OCI-LY7 (cell line): Measurements from ENCODE around the gene ALKBH3. TPM values are rescaled to one million over a fixed set of nuclear protein-coding genes. Genes with fewer than 3 reads are reported as not detected.

Experiments
- BruUV-seq: library from RNA; stranded (reverse); fragments of 400-500 nt; replicated peaks from 2 replicates; lab custom pipeline; 2021; lab: Mats Ljungman, UMichigan
- CTCF ChIA-PET: fragments of 300-600 bp; sonication (Branson Sonifier 250); formaldehyde crosslinking; loops from one replicate; lab custom pipeline; 2022; ENCODE audit warnings: antibody characterized with exemption; ENCODE audit not compliant: unreplicated experiment; lab: Charles Lee
- POLR2A ChIA-PET: fragments of 300-600 bp; sonication (Branson Sonifier 250); formaldehyde crosslinking; loops from one replicate; lab custom pipeline; 2022; ENCODE audit warnings: antibody characterized with exemption; lab: Charles Lee
- DNase-seq: peaks from one replicate; pipeline ENCODE4 v3.0.0-alpha.2; 2015; ENCODE audit warnings: low spot score
- H2AFZ ChIP-seq: fragments of 200-600 bp; sonication (generic), shearing (Covaris generic); 2 replicates; pipeline ENCODE4 v1.6.1; 2014; ENCODE audit warnings: mild to moderate bottlenecking, antibody characterized with exemption, low read length, moderate library complexity
- H3K27ac ChIP-seq: fragments of 200-600 bp; sonication (generic); 2 replicates; pipeline ENCODE4 v1.5.1; 2014; ENCODE audit warnings: mixed run types, low read depth, mild to moderate bottlenecking, moderate library complexity, low read length, inconsistent platforms; ENCODE audit not compliant: poor library complexity, severe bottlenecking
- H3K36me3 ChIP-seq: fragments of 200-600 bp; sonication (generic); 2 replicates; pipeline ENCODE4 v1.6.1; 2014; ENCODE audit warnings: mild to moderate bottlenecking, antibody characterized with exemption, low read length, moderate library complexity, mixed read lengths; ENCODE audit not compliant: insufficient read depth
- H3K4me1 ChIP-seq: fragments of 200-600 bp; sonication (generic); 2 replicates; pipeline ENCODE4 v1.5.1; 2014; ENCODE audit warnings: mild to moderate bottlenecking, low read length; ENCODE audit not compliant: insufficient read depth, poor library complexity, severe bottlenecking
- H3K4me2 ChIP-seq: fragments of 200-600 bp; sonication (generic); 2 replicates; pipeline ENCODE4 v1.6.1; 2014; ENCODE audit warnings: mild to moderate bottlenecking, low read length
- H3K4me3 ChIP-seq: fragments of 200-600 bp; sonication (generic); 2 replicates; pipeline ENCODE4 v1.5.1; 2014; ENCODE audit warnings: mild to moderate bottlenecking, low read depth, low read length; ENCODE audit not compliant: poor library complexity, severe bottlenecking
- H3K79me2 ChIP-seq: fragments of 200-600 bp; sonication (generic); 2 replicates; pipeline ENCODE4 v1.6.1; 2016; ENCODE audit warnings: low read depth, mild to moderate bottlenecking, low read length, moderate library complexity, mixed read lengths; ENCODE audit not compliant: insufficient read depth
- H3K9me2 ChIP-seq: fragments of 200-600 bp; sonication (generic); 2 replicates; pipeline ENCODE4 v1.6.1; 2016; ENCODE audit warnings: mild to moderate bottlenecking, low read length, mixed read lengths; ENCODE audit not compliant: insufficient read depth
- H3K9me3 ChIP-seq: fragments of 200-600 bp; sonication (generic); 2 replicates; pipeline ENCODE4 v1.6.1; 2014; ENCODE audit warnings: mild to moderate bottlenecking, mixed run types, low read length, mixed read lengths
- H4K20me1 ChIP-seq: fragments of 200-600 bp; sonication (generic); 2 replicates; pipeline ENCODE4 v1.6.1; 2014; ENCODE audit warnings: mild to moderate bottlenecking, antibody characterized with exemption, low read length, moderate library complexity, mixed read lengths; ENCODE audit not compliant: insufficient read depth
- CTCF ChIP-seq: fragments of 200-600 bp; sonication (generic); conservative IDR thresholded peaks from 2 replicates; pipeline ENCODE4 v1.5.1; 2014; ENCODE audit warnings: mild to moderate bottlenecking, antibody characterized with exemption, low read length, moderate library complexity, mixed read lengths
- EZH2phosphoT487 ChIP-seq: fragments of 200-600 bp; sonication (generic); IDR thresholded peaks from 2 replicates; pipeline ENCODE4 v1.6.1; 2018; ENCODE audit warnings: low read depth, borderline replicate concordance, mild to moderate bottlenecking, mixed run types, antibody characterized with exemption, low read length, moderate library complexity, mixed read lengths
- intact Hi-C: fragments of 100-400 bp; cut with micrococcal nuclease; formaldehyde crosslinking; loops from one replicate; pipeline ENCODE4 v1.10.0; 2022; ENCODE audit not compliant: unreplicated experiment
- total RNA-seq, 2 experiments: library from RNA; depleted of rRNA in 1 of 2; stranded (reverse); fragments of >200 nt in 1 of 2; shearing (Covaris generic) in 1 of 2; gene quantifications; 2 replicates each; pipeline ENCODE4 v1.2.3, GENCODE V29; 2014 to 2022

ALKBH3 gene
- total RNA-seq, 2 experiments from 2014 or later = not detected

- intact Hi-C loops = no loop called here
- peaks cover 5% of the 10 kb centered on the region; the same call in 1 of the 2 replicates for H3K9me3 ChIP-seq
- H3K4me1 ChIP-seq = no peaks in the 10 kb centered on the region
- H2AFZ ChIP-seq = no peak overlapping the region
- H3K4me2 ChIP-seq = no peak overlapping the region
- peaks cover 38% of the 10 kb centered on the region for H3K36me3 ChIP-seq
- POLR2A ChIA-PET = interaction anchor here (0.6 to 1.6 kb wide), 4 partner anchors 10 to 1005 kb away, joined by 3 to 6 read pairs (median 3); no protein-coding TSS in a partner anchor
- TF ChIP-seq EZH2phosphoT487 (no peak), CTCF (no peak)
- no peak for DNase-seq
- no peak overlapping the region for H3K4me3 ChIP-seq
- H3K9me2 ChIP-seq = no peaks in the 10 kb centered on the region
- no peak overlapping the region for H3K27ac ChIP-seq
- no TSS peak for BruUV-seq
- CTCF ChIA-PET = no interaction called here
- no peaks in the 10 kb centered on the region for H4K20me1 ChIP-seq
- H3K79me2 ChIP-seq = no peaks in the 10 kb centered on the region
Measured at GRCh38 chr11:43856993-43857392, 23.6 kb upstream of the ALKBH3 start.

GRCh38 chr11:43861141-43861540 lies 19.5 kb upstream of the ALKBH3 start:
- no peaks in the 10 kb centered on the region for H3K9me2 ChIP-seq
- peaks cover 5% of the 10 kb centered on the region; the same call in 1 of the 2 replicates for H3K9me3 ChIP-seq
- POLR2A ChIA-PET = no interaction called here
- no TSS peak for BruUV-seq
- CTCF ChIA-PET = no interaction called here
- intact Hi-C loops = no loop called here
- H2AFZ ChIP-seq = no peak overlapping the region
- no peak for DNase-seq
- no peak overlapping the region for H3K4me3 ChIP-seq
- no peaks in the 10 kb centered on the region for H4K20me1 ChIP-seq
- TF ChIP-seq EZH2phosphoT487 = no peak
- TF ChIP-seq CTCF = no peak
- no peak overlapping the region for H3K4me2 ChIP-seq
- H3K4me1 ChIP-seq = no peaks in the 10 kb centered on the region
- H3K79me2 ChIP-seq = no peaks in the 10 kb centered on the region
- peaks cover 19% of the 10 kb centered on the region for H3K36me3 ChIP-seq
- H3K27ac ChIP-seq = no peak overlapping the region

GRCh38 chr11:43866520-43866919 lies 14.1 kb upstream of the ALKBH3 start:
- H3K79me2 ChIP-seq = no peaks in the 10 kb centered on the region
- intact Hi-C loops = no loop called here
- BruUV-seq = no TSS peak
- no peak for TF ChIP-seq CTCF
- TF ChIP-seq EZH2phosphoT487 = no peak
- no peak overlapping the region for H3K4me2 ChIP-seq
- no peak overlapping the region for H3K27ac ChIP-seq
- no peak overlapping the region for H2AFZ ChIP-seq
- H3K4me3 ChIP-seq = no peak overlapping the region
- POLR2A ChIA-PET = interaction anchor here (0.7 to 2.1 kb wide), 2 partner anchors 10 to 360 kb away, joined by 3 to 6 read pairs; no protein-coding TSS in a partner anchor
- DNase-seq = no peak
- H4K20me1 ChIP-seq = no peaks in the 10 kb centered on the region
- no peaks in the 10 kb centered on the region for H3K9me3 ChIP-seq
- CTCF ChIA-PET = no interaction called here
- H3K36me3 ChIP-seq = no peaks in the 10 kb centered on the region
- no peaks in the 10 kb centered on the region for H3K9me2 ChIP-seq
- no peaks in the 10 kb centered on the region for H3K4me1 ChIP-seq
